Endodermal cell (in vitro differentiated cells): ENCODE data around the gene ALDH1A1. TPM values are rescaled to one million over a fixed set of nuclear protein-coding genes. Genes with fewer than 3 reads are reported as not detected.

ENCODE experiments used
- DNase-seq: peaks from one replicate; pipeline ENCODE4 v3.0.0-alpha.2; 2017
- H3K27ac ChIP-seq: 2 replicates; pipeline ENCODE4 v1.5.1; 2013; ENCODE audit warnings: mild to moderate bottlenecking, low read depth, low read length, moderate library complexity
- H3K27me3 ChIP-seq: 2 replicates; pipeline ENCODE4 v1.6.1; 2013; ENCODE audit warnings: mild to moderate bottlenecking, low read length, moderate library complexity; ENCODE audit not compliant: insufficient read depth, control insufficient read depth, poor library complexity, severe bottlenecking
- H3K36me3 ChIP-seq: 2 replicates; pipeline ENCODE4 v1.7.0; 2013; ENCODE audit warnings: mild to moderate bottlenecking, low read length, moderate library complexity; ENCODE audit not compliant: control insufficient read depth, insufficient read depth
- H3K4me1 ChIP-seq: one replicate; pipeline ENCODE4 v1.7.0; 2013; ENCODE audit warnings: low read length; ENCODE audit not compliant: control insufficient read depth, insufficient read depth
- H3K4me3 ChIP-seq: 2 replicates; pipeline ENCODE4 v1.5.1; 2013; ENCODE audit warnings: mild to moderate bottlenecking, low read length, moderate library complexity
- H3K9ac ChIP-seq: 2 replicates; pipeline ENCODE4 v1.6.1; 2013; ENCODE audit warnings: mild to moderate bottlenecking, low read length, moderate library complexity; ENCODE audit not compliant: poor library complexity, severe bottlenecking; ENCODE audit errors: extremely low read depth
- H3K9me3 ChIP-seq: 2 replicates; pipeline ENCODE4 v1.6.1; 2013; ENCODE audit warnings: mild to moderate bottlenecking, low read length, moderate library complexity; ENCODE audit not compliant: control insufficient read depth
- H3K27ac Mint-ChIP-seq: 2 replicates; pipeline ENCODE4 v1.8.0; 2020; ENCODE audit warnings: mixed read lengths
- H3K27me3 Mint-ChIP-seq: 2 replicates; pipeline ENCODE4 v1.8.0; 2021; ENCODE audit warnings: mild to moderate bottlenecking, mixed read lengths; ENCODE audit not compliant: insufficient read depth
- H3K36me3 Mint-ChIP-seq: 2 replicates; pipeline ENCODE4 v1.8.0; 2020; ENCODE audit warnings: low read depth, mixed read lengths
- H3K4me1 Mint-ChIP-seq: 2 replicates; pipeline ENCODE4 v1.8.0; 2020; ENCODE audit warnings: mixed read lengths
- H3K4me3 Mint-ChIP-seq: 2 replicates; pipeline ENCODE4 v1.8.0; 2020; ENCODE audit warnings: mild to moderate bottlenecking, moderate library complexity, mixed read lengths
- H3K9me3 Mint-ChIP-seq: 2 replicates; pipeline ENCODE4 v1.8.0; 2020; ENCODE audit warnings: mild to moderate bottlenecking, mixed read lengths
- CTCF ChIP-seq: fragments of 200-600 bp; sonication (generic); conservative IDR thresholded peaks from 2 replicates; pipeline ENCODE4 v1.5.0; 2021; ENCODE audit warnings: antibody characterized with exemption, mild to moderate bottlenecking
- WGBS, 2 experiments: methylation state at CpG; one replicate each; pipeline versions ENCODE4 v1.1.5 to v1.1.7; 2013; ENCODE audit warnings: missing lambda C conversion rate in 2 of 2, mixed read lengths in 1 of 2; ENCODE audit not compliant: insufficient coverage in 1 of 2, insufficient read length in 1 of 2; 5-methylcytosine and 5-hydroxymethylcytosine counted together
- total RNA-seq, 2 donors: library from RNA; stranded (reverse); fragmentation: NEBNext Ultra II Directional in 1 of 2; extraction: Animal tissue kit (Norgen Biotek cat#: 25700) in 1 of 2; gene quantifications; 2 replicates in 1 of 2; 3 replicates in 1 of 2; pipeline ENCODE4 v1.2.1, GENCODE V29; 2021

ALDH1A1 gene
- total RNA-seq, 2 donors from 2014 or later: 3.5 to 4.6 TPM

GRCh38 chr9:72995131-72996024, 42.5 kb upstream of the ALDH1A1 start:
- Mint-ChIP-seq H3K27me3 (peaks cover 28% of the 10 kb centered on the region), H3K27ac (no peak overlapping the region), H3K36me3 (no peaks in the 10 kb centered on the region), H3K4me1 (peaks cover 12% of the 10 kb centered on the region), H3K9me3 (no peaks in the 10 kb centered on the region), H3K4me3 (no peak overlapping the region)
- Histone ChIP-seq H3K9ac (no peak overlapping the region), H3K27me3 (peaks cover 21% of the 10 kb centered on the region), H3K4me3 (no peak overlapping the region), H3K27ac (no peak overlapping the region), H3K9me3 (no peaks in the 10 kb centered on the region), H3K4me1 (peaks cover 4% of the 10 kb centered on the region), H3K36me3 (no peaks in the 10 kb centered on the region)
- WGBS, 2 experiments: 81 to 92% methylated on average over 2 to 4 of the region's 5 CpGs
- no peak for DNase-seq
- TF ChIP-seq CTCF: no peak

- H3K9ac ChIP-seq: no peak overlapping the region
- Mint-ChIP-seq H3K4me1 (peaks cover 2% of the 10 kb centered on the region), H3K27me3 (peaks cover 21% of the 10 kb centered on the region), H3K9me3 (no peaks in the 10 kb centered on the region), H3K36me3 (no peaks in the 10 kb centered on the region), H3K27ac (no peak overlapping the region), H3K4me3 (no peak overlapping the region)
- no peaks in the 10 kb centered on the region for H3K36me3 ChIP-seq
- no peaks in the 10 kb centered on the region for H3K9me3 ChIP-seq
- H3K27ac ChIP-seq: no peak overlapping the region
- no peaks in the 10 kb centered on the region for H3K4me1 ChIP-seq
- no peak for TF ChIP-seq CTCF
- WGBS, 2 experiments: 90 to 100% methylated on average over 1 of the region's 2 CpGs
- peaks cover 19% of the 10 kb centered on the region for H3K27me3 ChIP-seq
- no peak for DNase-seq
- H3K4me3 ChIP-seq: no peak overlapping the region
Measured at GRCh38 chr9:72991772-72992171, 38.9 kb upstream of the ALDH1A1 start.

- no peaks in the 10 kb centered on the region for H3K9me3 Mint-ChIP-seq
Measured at GRCh38 chr9:72990397-72991182, 37.7 kb upstream of the ALDH1A1 start.

More at GRCh38 chr9:72990397-72991182, 37.7 kb upstream of the ALDH1A1 start:
- H3K36me3 Mint-ChIP-seq: no peaks in the 10 kb centered on the region
- Histone ChIP-seq H3K4me1 (no peaks in the 10 kb centered on the region), H3K9me3 (no peaks in the 10 kb centered on the region), H3K36me3 (no peaks in the 10 kb centered on the region), H3K27me3 (peaks cover 10% of the 10 kb centered on the region), H3K27ac (no peak overlapping the region), H3K9ac (no peak overlapping the region), H3K4me3 (no peak overlapping the region)
- no peaks in the 10 kb centered on the region for H3K4me1 Mint-ChIP-seq
- TF ChIP-seq CTCF: no peak
- 100% methylated on average over 1 of the region's 1 CpG; no CpG with 5 or more reads in 1 of the 2 experiments for WGBS, 2 experiments
- H3K4me3 Mint-ChIP-seq: no peak overlapping the region
- peaks cover 14% of the 10 kb centered on the region for H3K27me3 Mint-ChIP-seq
- no peak overlapping the region for H3K27ac Mint-ChIP-seq
- no peak for DNase-seq
